Measurements from ENCODE around the gene NBPF12. TPM values are rescaled to one million over a fixed set of nuclear protein-coding genes. Genes with fewer than 3 reads are reported as not detected.
"Not testable (repeated sequence)": the region's sequence is repeated elsewhere in the genome, so short reads cannot be mapped to it uniquely, and the experiment has no call there.

NBPF12 gene
- total RNA-seq (10 to 100 TPM; 22.7 to 28.0 TPM), total RNA-seq (51.3 to 62.7 reads per million in 2 donors)

- H3K27ac Mint-ChIP-seq: peak within 1 kb of the TSS; percentile 86
These were observed at the start of gene NBPF12 for GRCh38 chr1:146938242-146938902. NBPF12 (plus strand) TSS chr1:146938324; CDS start chr1:146960144, 21,820 bp downstream.

GRCh38 chr1:146891355-146891754, 46.8 kb upstream of the NBPF12 start:
- not testable (repeated sequence) for H3K36me3 Mint-ChIP-seq (ENCODE audit: low read depth); DNase-seq; H3K4me1 Mint-ChIP-seq; H3K27me3 Mint-ChIP-seq; H3K9me3 ChIP-seq (ENCODE audit: control insufficient read depth, low read length, poor library complexity, severe bottlenecking); H3K27ac Mint-ChIP-seq; H3K4me3 Mint-ChIP-seq; ATAC-seq

More at GRCh38 chr1:146938242-146938902, at the start of gene NBPF12:
- H3K9me3 ChIP-seq (ENCODE audit: control insufficient read depth, low read length, poor library complexity, severe bottlenecking); H3K4me1 Mint-ChIP-seq; H3K27me3 Mint-ChIP-seq; H3K36me3 Mint-ChIP-seq (ENCODE audit: low read depth): not testable (repeated sequence)
- ATAC-seq (peak; percentile 91), DNase-seq (peak; percentile 60 to 65 (median 61))
- H3K4me3 Mint-ChIP-seq: peak within 1 kb of the TSS; percentile 90

GRCh38 chr1:146892331-146892730, 45.8 kb upstream of the NBPF12 start:
- not testable (repeated sequence) for H3K4me1 Mint-ChIP-seq; DNase-seq; ATAC-seq; H3K27ac Mint-ChIP-seq; H3K27me3 Mint-ChIP-seq; H3K4me3 Mint-ChIP-seq; H3K36me3 Mint-ChIP-seq (ENCODE audit: low read depth); H3K9me3 ChIP-seq (ENCODE audit: control insufficient read depth, low read length, poor library complexity, severe bottlenecking)

- not testable (repeated sequence) for H3K36me3 Mint-ChIP-seq (ENCODE audit: low read depth); H3K4me1 Mint-ChIP-seq; DNase-seq
These were observed 30.4 kb upstream of the NBPF12 start for GRCh38 chr1:146907565-146908261.

GRCh38 chr1:146912975-146913374, 25.1 kb upstream of the NBPF12 start:
- DNase-seq; H3K27ac Mint-ChIP-seq; H3K4me3 Mint-ChIP-seq; H3K9me3 ChIP-seq (ENCODE audit: control insufficient read depth, low read length, poor library complexity, severe bottlenecking); H3K36me3 Mint-ChIP-seq (ENCODE audit: low read depth); ATAC-seq; H3K27me3 Mint-ChIP-seq; H3K4me1 Mint-ChIP-seq: not testable (repeated sequence)

More at GRCh38 chr1:146907565-146908261, 30.4 kb upstream of the NBPF12 start:
- not testable (repeated sequence) for H3K27me3 Mint-ChIP-seq; ATAC-seq; H3K4me3 Mint-ChIP-seq; H3K27ac Mint-ChIP-seq; H3K9me3 ChIP-seq (ENCODE audit: control insufficient read depth, low read length, poor library complexity, severe bottlenecking)

- DNase-seq; H3K4me1 Mint-ChIP-seq; H3K4me3 Mint-ChIP-seq; H3K27ac Mint-ChIP-seq; H3K27me3 Mint-ChIP-seq; H3K9me3 ChIP-seq (ENCODE audit: control insufficient read depth, low read length, poor library complexity, severe bottlenecking); H3K36me3 Mint-ChIP-seq (ENCODE audit: low read depth); ATAC-seq: not testable (repeated sequence)
These were observed 17.3 kb upstream of the NBPF12 start for GRCh38 chr1:146920811-146921210.

- not testable (repeated sequence) for H3K36me3 Mint-ChIP-seq (ENCODE audit: low read depth); H3K27me3 Mint-ChIP-seq; ATAC-seq
These were observed 15.5 kb upstream of the NBPF12 start for GRCh38 chr1:146922614-146923013.

GRCh38 chr1:146924106-146924505, 14.0 kb upstream of the NBPF12 start:
- H3K27me3 Mint-ChIP-seq; H3K4me1 Mint-ChIP-seq; H3K9me3 ChIP-seq (ENCODE audit: control insufficient read depth, low read length, poor library complexity, severe bottlenecking); ATAC-seq; H3K27ac Mint-ChIP-seq; DNase-seq; H3K4me3 Mint-ChIP-seq; H3K36me3 Mint-ChIP-seq (ENCODE audit: low read depth): not testable (repeated sequence)

More at GRCh38 chr1:146922614-146923013, 15.5 kb upstream of the NBPF12 start:
- not testable (repeated sequence) for H3K9me3 ChIP-seq (ENCODE audit: control insufficient read depth, low read length, poor library complexity, severe bottlenecking); H3K4me3 Mint-ChIP-seq; H3K27ac Mint-ChIP-seq; H3K4me1 Mint-ChIP-seq; DNase-seq

- not testable (repeated sequence) for H3K4me3 Mint-ChIP-seq; H3K36me3 Mint-ChIP-seq (ENCODE audit: low read depth); H3K27me3 Mint-ChIP-seq; ATAC-seq; H3K9me3 ChIP-seq (ENCODE audit: control insufficient read depth, low read length, poor library complexity, severe bottlenecking); DNase-seq; H3K4me1 Mint-ChIP-seq; H3K27ac Mint-ChIP-seq
These were observed 11.7 kb upstream of the NBPF12 start for GRCh38 chr1:146926413-146926812.

- not testable (repeated sequence) for H3K9me3 ChIP-seq (ENCODE audit: control insufficient read depth, low read length, poor library complexity, severe bottlenecking); H3K36me3 Mint-ChIP-seq (ENCODE audit: low read depth); H3K27me3 Mint-ChIP-seq; H3K4me3 Mint-ChIP-seq; ATAC-seq; DNase-seq; H3K4me1 Mint-ChIP-seq; H3K27ac Mint-ChIP-seq
These were observed 7.9 kb upstream of the NBPF12 start for GRCh38 chr1:146930225-146930624.

GRCh38 chr1:146934390-146935223, 3.5 kb upstream of the NBPF12 start:
- H3K27me3 Mint-ChIP-seq; H3K4me1 Mint-ChIP-seq; H3K27ac Mint-ChIP-seq; H3K36me3 Mint-ChIP-seq (ENCODE audit: low read depth); ATAC-seq; H3K4me3 Mint-ChIP-seq; DNase-seq; H3K9me3 ChIP-seq (ENCODE audit: control insufficient read depth, low read length, poor library complexity, severe bottlenecking): not testable (repeated sequence)

GRCh38 chr1:146937462-146937861, 662 bp upstream of the NBPF12 start:
- DNase-seq; H3K27ac Mint-ChIP-seq; H3K27me3 Mint-ChIP-seq; H3K9me3 ChIP-seq (ENCODE audit: control insufficient read depth, low read length, poor library complexity, severe bottlenecking); H3K36me3 Mint-ChIP-seq (ENCODE audit: low read depth); H3K4me1 Mint-ChIP-seq: not testable (repeated sequence)
- ATAC-seq: peak; percentile 12
- H3K4me3 Mint-ChIP-seq: peak overlapping the region; percentile 39
